CD14-positive monocyte (primary cell): ENCODE results near the gene SPCS3. TPM values are rescaled to one million over a fixed set of nuclear protein-coding genes. Genes with fewer than 3 reads are reported as not detected.
A peak's percentile ranks its signal among the peaks of the same experiment; 100 is the strongest.

Experiments used
- DNase-seq, 3 donors: peaks; one replicate each; pipeline ENCODE4 v3.0.0-alpha.2; 2011 to 2022
- H2AFZ ChIP-seq: 2 replicates; pipeline ENCODE4 v1.6.0; 2012; ENCODE audit warnings: mild to moderate bottlenecking, low read depth, low read length, inconsistent platforms; ENCODE audit not compliant: insufficient read depth, poor library complexity, severe bottlenecking
- H3K27ac ChIP-seq, 2 donors: 1 replicate in 1 of 2; 2 replicates in 1 of 2; pipeline ENCODE4 v1.5.1; 2012 to 2013; ENCODE audit warnings: low read length in 2 of 2, control low read depth in 1 of 2, inconsistent platforms in 1 of 2, low read depth in 1 of 2, mild to moderate bottlenecking in 1 of 2
- H3K27me3 ChIP-seq, 2 donors: one replicate each; pipeline versions ENCODE4 v1.6.0 to v1.6.1; 2011 to 2013; ENCODE audit warnings: low read length in 2 of 2; ENCODE audit not compliant: control insufficient read depth in 2 of 2, insufficient read depth in 2 of 2
- H3K36me3 ChIP-seq, 2 donors: replicated peaks in 1 of 2; 1 replicate in 1 of 2; 2 replicates in 1 of 2; pipeline versions ENCODE4 v1.5.1 to v1.6.1; 2012 to 2013; ENCODE audit warnings: low read length in 2 of 2, control low read depth in 1 of 2, inconsistent platforms in 1 of 2, mild to moderate bottlenecking in 1 of 2; ENCODE audit not compliant: insufficient read depth in 2 of 2, control insufficient read depth in 1 of 2
- H3K4me1 ChIP-seq, 2 donors: 1 replicate in 1 of 2; 2 replicates in 1 of 2; pipeline versions ENCODE4 v1.5.1 to v1.6.1; 2012 to 2013; ENCODE audit warnings: low read length in 2 of 2, control low read depth in 1 of 2, inconsistent platforms in 1 of 2, mild to moderate bottlenecking in 1 of 2, moderate library complexity in 1 of 2; ENCODE audit not compliant: insufficient read depth in 2 of 2, control insufficient read depth in 1 of 2
- H3K4me2 ChIP-seq: replicated peaks from 2 replicates; pipeline ENCODE3; 2012; ENCODE audit warnings: low read length, moderate library complexity, mild to moderate bottlenecking; ENCODE audit not compliant: poor library complexity, severe bottlenecking; ENCODE audit errors: extremely low read depth
- H3K4me3 ChIP-seq, 3 experiments: fragments of 200-600 bp in 1 of 3; sonication (generic) in 1 of 3; replicated peaks in 1 of 3; 1 replicate in 2 of 3; 2 replicates in 1 of 3; pipeline ENCODE4 v1.5.1; 2011 to 2013; ENCODE audit warnings: low read length in 3 of 3, mild to moderate bottlenecking in 3 of 3, control low read depth in 2 of 3, low read depth in 2 of 3, inconsistent platforms in 1 of 3, moderate library complexity in 1 of 3
- H3K79me2 ChIP-seq: 2 replicates; pipeline ENCODE4 v1.6.0; 2012; ENCODE audit warnings: mild to moderate bottlenecking, control low read depth, inconsistent platforms, low read length, moderate library complexity; ENCODE audit not compliant: insufficient read depth
- H3K9ac ChIP-seq: 2 replicates; pipeline ENCODE4 v1.6.0; 2017; ENCODE audit warnings: low read length, mild to moderate bottlenecking; ENCODE audit not compliant: insufficient read depth, poor library complexity, severe bottlenecking
- H3K9me3 ChIP-seq, 2 donors: replicated peaks in 1 of 2; 1 replicate in 1 of 2; 2 replicates in 1 of 2; pipeline versions ENCODE4 v1.5.1 to v1.6.1; 2012 to 2013; ENCODE audit warnings: low read length in 2 of 2, control low read depth in 1 of 2; ENCODE audit not compliant: control insufficient read depth in 1 of 2, insufficient read depth in 1 of 2
- H4K20me1 ChIP-seq: 2 replicates; pipeline ENCODE4 v1.6.0; 2012; ENCODE audit warnings: mild to moderate bottlenecking, low read length, control low read depth, moderate library complexity; ENCODE audit not compliant: insufficient read depth
- H3K27ac Mint-ChIP-seq, 7 donors: one replicate each; pipeline ENCODE4 v1.8.0; 2020; ENCODE audit warnings: mild to moderate bottlenecking in 7 of 7, mixed read lengths in 7 of 7, moderate library complexity in 6 of 7, inconsistent platforms in 2 of 7
- H3K27me3 Mint-ChIP-seq, 3 donors: one replicate each; pipeline ENCODE4 v1.8.0; 2021 to 2022; ENCODE audit warnings: low read depth in 3 of 3, mild to moderate bottlenecking in 3 of 3, mixed read lengths in 3 of 3, moderate library complexity in 3 of 3, inconsistent platforms in 1 of 3
- H3K36me3 Mint-ChIP-seq, 2 donors: one replicate each; pipeline ENCODE4 v1.8.0; 2020; ENCODE audit warnings: mixed read lengths in 2 of 2, inconsistent platforms in 1 of 2, mild to moderate bottlenecking in 1 of 2
- H3K4me1 Mint-ChIP-seq: one replicate; pipeline ENCODE4 v1.8.0; 2020; ENCODE audit warnings: mild to moderate bottlenecking, mixed read lengths
- H3K4me3 Mint-ChIP-seq, 2 donors: one replicate each; pipeline ENCODE4 v1.8.0; 2020; ENCODE audit warnings: mild to moderate bottlenecking in 2 of 2, mixed read lengths in 2 of 2, moderate library complexity in 1 of 2
- H3K9me3 Mint-ChIP-seq, 7 donors: one replicate each; pipeline ENCODE4 v1.8.0; 2020 to 2022; ENCODE audit warnings: mixed read lengths in 7 of 7, mild to moderate bottlenecking in 6 of 7, moderate library complexity in 6 of 7, inconsistent platforms in 2 of 7
- WGBS: methylation state at CpG from one replicate; pipeline ENCODE4 v1.1.5; 2013; ENCODE audit warnings: missing lambda C conversion rate; ENCODE audit not compliant: insufficient coverage; 5-methylcytosine and 5-hydroxymethylcytosine counted together
- intact Hi-C, 2 donors: fragments of 100-400 bp; cut with micrococcal nuclease; formaldehyde crosslinking; loops; one replicate each; pipeline versions ENCODE4 v1.15.0 to v1.15.1; 2023
- polyA plus RNA-seq, 3 donors: library from polyadenylated mRNA; depleted of rRNA in 1 of 3; unstranded in 2 of 3; stranded (reverse) in 1 of 3; fragments of 300-500 nt in 2 of 3; fragments of >200 nt in 1 of 3; fragmentation: Illumina TruSeq in 2 of 3; gene quantifications; 1 replicate in 2 of 3; 2 replicates in 1 of 3; pipeline ENCODE4 v1.2.3, GENCODE V29; 2012 to 2021
- TF ChIP-seq, protein P1 (sequence below): fragments of 200-600 bp; IDR thresholded peaks from one replicate; pipeline ENCODE4 v1.8.0; 2022; ENCODE audit warnings: antibody characterized with exemption, mild to moderate bottlenecking

The SPCS3 gene
- polyA plus RNA-seq, 3 donors = 50.4 to 112 (median 107) TPM

- Mint-ChIP-seq H3K27me3 (peaks cover 0 to 10% (median 3%) of the 10 kb centered on the region in 3 donors), H3K27ac (peak overlapping the region in 1 of 7 donors; percentile 42), H3K36me3 (no peaks in the 10 kb centered on the region), H3K4me1 (no peaks in the 10 kb centered on the region), H3K4me3 (no peak overlapping the region), H3K9me3 (peaks cover 0 to 6% (median 0%) of the 10 kb centered on the region in 7 donors)
- Histone ChIP-seq H4K20me1 (no peaks in the 10 kb centered on the region), H3K9ac (no peak overlapping the region), H3K27me3 (no peaks in the 10 kb centered on the region), H3K4me3 (no peak overlapping the region), H3K4me1 (no peaks in the 10 kb centered on the region), H3K27ac (no peak overlapping the region), H3K4me2 (no peak overlapping the region), H2AFZ (no peak overlapping the region), H3K9me3 (no peaks in the 10 kb centered on the region), H3K36me3 (no peaks in the 10 kb centered on the region), H3K79me2 (no peaks in the 10 kb centered on the region)
- TF ChIP-seq, protein P1, sequence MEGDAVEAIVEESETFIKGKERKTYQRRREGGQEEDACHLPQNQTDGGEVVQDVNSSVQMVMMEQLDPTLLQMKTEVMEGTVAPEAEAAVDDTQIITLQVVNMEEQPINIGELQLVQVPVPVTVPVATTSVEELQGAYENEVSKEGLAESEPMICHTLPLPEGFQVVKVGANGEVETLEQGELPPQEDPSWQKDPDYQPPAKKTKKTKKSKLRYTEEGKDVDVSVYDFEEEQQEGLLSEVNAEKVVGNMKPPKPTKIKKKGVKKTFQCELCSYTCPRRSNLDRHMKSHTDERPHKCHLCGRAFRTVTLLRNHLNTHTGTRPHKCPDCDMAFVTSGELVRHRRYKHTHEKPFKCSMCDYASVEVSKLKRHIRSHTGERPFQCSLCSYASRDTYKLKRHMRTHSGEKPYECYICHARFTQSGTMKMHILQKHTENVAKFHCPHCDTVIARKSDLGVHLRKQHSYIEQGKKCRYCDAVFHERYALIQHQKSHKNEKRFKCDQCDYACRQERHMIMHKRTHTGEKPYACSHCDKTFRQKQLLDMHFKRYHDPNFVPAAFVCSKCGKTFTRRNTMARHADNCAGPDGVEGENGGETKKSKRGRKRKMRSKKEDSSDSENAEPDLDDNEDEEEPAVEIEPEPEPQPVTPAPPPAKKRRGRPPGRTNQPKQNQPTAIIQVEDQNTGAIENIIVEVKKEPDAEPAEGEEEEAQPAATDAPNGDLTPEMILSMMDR = no peak
- WGBS = no CpG with 5 or more reads among the region's 1 CpG
- no peak for DNase-seq
- intact Hi-C loops = no loop called here
Observed at GRCh38 chr4:176303938-176304337, 15.8 kb upstream of the SPCS3 start.

- Histone ChIP-seq H3K27ac (no peak overlapping the region), H3K9me3 (no peaks in the 10 kb centered on the region), H4K20me1 (no peaks in the 10 kb centered on the region), H3K79me2 (no peaks in the 10 kb centered on the region), H3K9ac (no peak overlapping the region), H3K36me3 (no peaks in the 10 kb centered on the region), H3K27me3 (no peaks in the 10 kb centered on the region), H2AFZ (no peak overlapping the region), H3K4me3 (no peak overlapping the region), H3K4me2 (no peak overlapping the region), H3K4me1 (no peaks in the 10 kb centered on the region)
- no peaks in the 10 kb centered on the region for H3K4me1 Mint-ChIP-seq
- peaks cover 0 to 10% (median 3%) of the 10 kb centered on the region in 3 donors for H3K27me3 Mint-ChIP-seq
- DNase-seq = no peak
- H3K36me3 Mint-ChIP-seq = no peaks in the 10 kb centered on the region
- 100% methylated on average over 3 of the region's 6 CpGs for WGBS
- H3K4me3 Mint-ChIP-seq = no peak overlapping the region
- no peak overlapping the region for H3K27ac Mint-ChIP-seq
- TF ChIP-seq, protein P1 = no peak
- intact Hi-C loops = no loop called here
- peaks cover 0 to 6% (median 0%) of the 10 kb centered on the region in 7 donors for H3K9me3 Mint-ChIP-seq
Observed at GRCh38 chr4:176306837-176307665, 12.7 kb upstream of the SPCS3 start.
